ENCODE results near the gene DHX40.
"Not testable (repeated sequence)": the region's sequence is repeated elsewhere in the genome, so short reads cannot be mapped to it uniquely, and the experiment has no call there.

Gene DHX40

GRCh38 chr17:59565171-59565958, at the start of gene DHX40:
DHX40 (plus strand) TSS chr17:59565610; CDS start chr17:59565672, 62 bp downstream.
- in situ Hi-C loops (cut with MboI; ENCODE audit: low sequenced_read_pairs, unreplicated experiment) = no loop called here
- no peak for TF ChIP-seq CTCF (IDR thresholded peaks at IDR 0.05; ENCODE audit: borderline replicate concordance, control extremely low read depth, extremely low read depth, insufficient read depth, missing control alignments)
- peak; percentile 98 for DNase-seq (ENCODE audit: low spot score)

GRCh38 chr17:59516451-59516850, 49.0 kb upstream of the DHX40 start:
- in situ Hi-C loops (cut with MboI; ENCODE audit: low sequenced_read_pairs, unreplicated experiment) = no loop called here
- DNase-seq (ENCODE audit: low spot score) = no peak
- TF ChIP-seq CTCF (IDR thresholded peaks at IDR 0.05; ENCODE audit: borderline replicate concordance, control extremely low read depth, extremely low read depth, insufficient read depth, missing control alignments) = no peak

- no peak for DNase-seq (ENCODE audit: low spot score)
- in situ Hi-C loops (cut with MboI; ENCODE audit: low sequenced_read_pairs, unreplicated experiment) = no loop called here
Measured at GRCh38 chr17:59519132-59519531, 46.3 kb upstream of the DHX40 start.

GRCh38 chr17:59520251-59520650, 45.2 kb upstream of the DHX40 start:
- no peak for TF ChIP-seq CTCF (IDR thresholded peaks at IDR 0.05; ENCODE audit: borderline replicate concordance, control extremely low read depth, extremely low read depth, insufficient read depth, missing control alignments)
- in situ Hi-C loops (cut with MboI; ENCODE audit: low sequenced_read_pairs, unreplicated experiment) = no loop called here
- no peak for DNase-seq (ENCODE audit: low spot score)

More at GRCh38 chr17:59519132-59519531, 46.3 kb upstream of the DHX40 start:
- TF ChIP-seq CTCF (IDR thresholded peaks at IDR 0.05; ENCODE audit: borderline replicate concordance, control extremely low read depth, extremely low read depth, insufficient read depth, missing control alignments) = no peak

GRCh38 chr17:59521465-59522126, 43.8 kb upstream of the DHX40 start:
- in situ Hi-C loops (cut with MboI; ENCODE audit: low sequenced_read_pairs, unreplicated experiment) = no loop called here
- TF ChIP-seq CTCF (IDR thresholded peaks at IDR 0.05; ENCODE audit: borderline replicate concordance, control extremely low read depth, extremely low read depth, insufficient read depth, missing control alignments) = peak; percentile 81
- DNase-seq (ENCODE audit: low spot score) = peak; percentile 77

GRCh38 chr17:59524930-59525329, 40.5 kb upstream of the DHX40 start:
- DNase-seq (ENCODE audit: low spot score); in situ Hi-C loops (cut with MboI; ENCODE audit: low sequenced_read_pairs, unreplicated experiment): not testable (repeated sequence)

- in situ Hi-C loops (cut with MboI; ENCODE audit: low sequenced_read_pairs, unreplicated experiment) = no loop called here
- no peak for DNase-seq (ENCODE audit: low spot score)
- no peak for TF ChIP-seq CTCF (IDR thresholded peaks at IDR 0.05; ENCODE audit: borderline replicate concordance, control extremely low read depth, extremely low read depth, insufficient read depth, missing control alignments)
Measured at GRCh38 chr17:59525668-59526067, 39.7 kb upstream of the DHX40 start.
